Natural killer cell treated with Interleukin-12 subunit alpha and Interleukin-12 subunit beta and Interleukin-15 and Interleukin-18, amount 100 ng/mL, for 72 hours (primary cell): Measurements from ENCODE around the gene B4GAT1. TPM values are rescaled to one million over a fixed set of nuclear protein-coding genes. Genes with fewer than 3 reads are reported as not detected.
A peak's percentile ranks its signal among the peaks of the same experiment; 100 is the strongest.

ENCODE experiments used
- ATAC-seq, 2 donors: fragments of 150-1000 bp; cut with Tn5 transposase in 1 of 2; sonication (Bioruptor Pico), chemical (Tn5 transposase) in 1 of 2; 2 replicates each; pipeline ENCODE4 v1.10.0; 2021
- DNase-seq: peaks from one replicate; pipeline ENCODE4 v3.0.0; 2022; ENCODE audit warnings: low spot score
- H3K27ac Mint-ChIP-seq, 2 donors: 1 replicate in 1 of 2; 2 replicates in 1 of 2; pipeline ENCODE4 v1.8.0; 2022; ENCODE audit warnings: mixed read lengths in 2 of 2, mild to moderate bottlenecking in 1 of 2, moderate library complexity in 1 of 2
- H3K27me3 Mint-ChIP-seq, 2 donors: 1 replicate in 1 of 2; 2 replicates in 1 of 2; pipeline ENCODE4 v1.8.0; 2022; ENCODE audit warnings: mixed read lengths in 2 of 2
- H3K36me3 Mint-ChIP-seq: one replicate; pipeline ENCODE4 v1.8.0; 2022; ENCODE audit warnings: mixed read lengths
- H3K4me1 Mint-ChIP-seq, 2 donors: 1 replicate in 1 of 2; 2 replicates in 1 of 2; pipeline ENCODE4 v1.8.0; 2022; ENCODE audit warnings: low read depth in 2 of 2, mixed read lengths in 2 of 2, mild to moderate bottlenecking in 1 of 2
- H3K4me3 Mint-ChIP-seq: one replicate; pipeline ENCODE4 v1.8.0; 2022; ENCODE audit warnings: mixed read lengths
- H3K9me3 Mint-ChIP-seq: 2 replicates; pipeline ENCODE4 v1.8.0; 2022; ENCODE audit warnings: mixed read lengths
- total RNA-seq, 2 donors: library from RNA; stranded (reverse); gene quantifications; one replicate each; pipeline ENCODE4 v1.2.3, GENCODE V29; 2022

B4GAT1 gene
- total RNA-seq, 2 donors from 2014 or later = 3.5 to 5.4 TPM

DNA sequence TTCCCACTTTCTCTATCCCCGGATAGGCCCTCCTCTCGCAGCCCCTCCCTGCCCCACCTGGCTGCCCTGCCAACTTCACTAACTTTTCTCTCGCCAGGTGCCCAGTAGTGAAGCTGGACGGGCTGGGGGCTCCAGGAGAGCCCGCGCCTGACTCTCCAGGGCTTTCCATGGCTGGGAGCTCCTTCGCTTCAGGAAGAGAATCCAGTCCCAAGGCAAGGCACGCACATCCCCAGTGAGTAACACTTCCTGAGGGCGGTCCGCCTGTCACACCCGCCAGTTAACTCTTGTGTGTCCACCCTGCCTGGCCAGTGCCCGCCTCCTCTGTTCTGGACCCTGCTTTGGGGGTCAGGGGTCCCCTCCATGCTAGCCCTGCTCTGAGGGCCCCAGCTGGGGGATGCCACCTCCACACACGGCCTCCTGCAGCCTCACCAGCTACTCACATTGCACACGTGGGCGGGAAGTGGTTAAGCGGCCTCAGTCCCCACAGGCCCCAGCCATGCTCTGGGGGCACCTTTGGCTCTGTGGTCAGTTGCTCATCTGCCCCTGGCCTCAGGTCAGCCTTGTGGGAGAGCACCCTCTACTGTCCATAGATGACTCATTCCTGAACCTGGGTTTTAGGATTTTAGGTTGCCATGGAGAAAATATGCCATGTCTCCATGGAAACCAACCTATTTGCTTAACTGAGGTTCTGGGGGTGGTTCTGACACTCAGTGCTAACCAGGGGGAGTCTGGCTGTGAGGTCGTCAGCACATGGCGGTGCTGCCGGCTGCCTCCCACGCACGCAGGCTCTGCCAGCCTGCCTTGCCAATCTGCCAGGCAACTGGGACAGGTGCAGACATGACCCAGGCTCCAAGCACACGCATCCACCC lies 11.0 kb downstream of the B4GAT1 start, which contains the start of gene RIN1:
RIN1 (minus strand) TSS at position 201 of the 869 bp plus-strand sequence; CDS start at position 169, 32 bp downstream.
- Mint-ChIP-seq H3K27me3 (peaks cover 0 to 9% of the 10 kb centered on the region in 2 donors), H3K27ac (peak within 1 kb of the TSS; percentile 60 to 65), H3K4me3 (peak within 1 kb of the TSS; percentile 66), H3K4me1 (peaks cover 18 to 20% of the 10 kb centered on the region in 2 donors), H3K9me3 (no peaks in the 10 kb centered on the region), H3K36me3 (peaks cover 8% of the 10 kb centered on the region)
- ATAC-seq (peak; percentile 91 to 92), DNase-seq (peak; percentile 87)

DNA sequence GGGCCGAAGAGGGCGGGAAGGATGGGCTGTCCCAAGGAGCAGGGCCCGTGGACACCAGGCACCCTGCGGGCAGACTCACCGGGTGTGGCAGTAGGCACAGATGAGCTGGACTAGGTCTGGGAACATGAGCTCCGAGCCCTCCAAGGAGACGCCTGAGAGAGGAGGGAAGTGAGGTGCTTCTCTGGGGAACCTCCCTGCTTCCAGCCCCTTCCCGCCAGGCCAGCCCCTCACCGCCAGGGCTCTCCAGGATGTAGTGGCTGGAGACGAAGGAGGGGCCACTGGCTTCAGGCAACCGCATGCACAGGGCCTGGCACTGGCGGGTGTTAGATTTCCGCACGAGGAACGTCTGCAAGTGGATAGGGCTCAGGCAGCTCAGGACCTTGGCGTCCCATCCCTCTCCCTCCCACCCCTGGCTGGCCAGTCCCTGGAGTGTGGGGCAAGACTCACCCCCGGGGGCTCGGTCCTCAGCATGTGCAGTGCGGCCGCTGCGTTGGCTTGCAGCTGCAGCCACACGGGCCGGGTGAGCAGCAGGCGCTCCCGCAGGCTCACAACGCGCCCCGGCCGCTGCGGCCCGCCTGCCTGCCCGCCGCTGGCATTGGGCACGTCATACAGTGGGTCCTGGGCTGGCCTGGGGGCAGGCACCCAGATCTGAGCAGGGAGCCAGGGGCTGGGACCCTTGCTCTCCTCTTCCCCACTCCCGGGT lies 11.7 kb downstream of the B4GAT1 start:
- Mint-ChIP-seq H3K9me3 (no peaks in the 10 kb centered on the region), H3K4me1 (peaks cover 17 to 20% of the 10 kb centered on the region in 2 donors), H3K27me3 (peaks cover 0 to 9% of the 10 kb centered on the region in 2 donors), H3K36me3 (peaks cover 4% of the 10 kb centered on the region), H3K4me3 (peak overlapping the region; percentile 66), H3K27ac (no peak overlapping the region)
- ATAC-seq (no peak), DNase-seq (no peak)

DNA sequence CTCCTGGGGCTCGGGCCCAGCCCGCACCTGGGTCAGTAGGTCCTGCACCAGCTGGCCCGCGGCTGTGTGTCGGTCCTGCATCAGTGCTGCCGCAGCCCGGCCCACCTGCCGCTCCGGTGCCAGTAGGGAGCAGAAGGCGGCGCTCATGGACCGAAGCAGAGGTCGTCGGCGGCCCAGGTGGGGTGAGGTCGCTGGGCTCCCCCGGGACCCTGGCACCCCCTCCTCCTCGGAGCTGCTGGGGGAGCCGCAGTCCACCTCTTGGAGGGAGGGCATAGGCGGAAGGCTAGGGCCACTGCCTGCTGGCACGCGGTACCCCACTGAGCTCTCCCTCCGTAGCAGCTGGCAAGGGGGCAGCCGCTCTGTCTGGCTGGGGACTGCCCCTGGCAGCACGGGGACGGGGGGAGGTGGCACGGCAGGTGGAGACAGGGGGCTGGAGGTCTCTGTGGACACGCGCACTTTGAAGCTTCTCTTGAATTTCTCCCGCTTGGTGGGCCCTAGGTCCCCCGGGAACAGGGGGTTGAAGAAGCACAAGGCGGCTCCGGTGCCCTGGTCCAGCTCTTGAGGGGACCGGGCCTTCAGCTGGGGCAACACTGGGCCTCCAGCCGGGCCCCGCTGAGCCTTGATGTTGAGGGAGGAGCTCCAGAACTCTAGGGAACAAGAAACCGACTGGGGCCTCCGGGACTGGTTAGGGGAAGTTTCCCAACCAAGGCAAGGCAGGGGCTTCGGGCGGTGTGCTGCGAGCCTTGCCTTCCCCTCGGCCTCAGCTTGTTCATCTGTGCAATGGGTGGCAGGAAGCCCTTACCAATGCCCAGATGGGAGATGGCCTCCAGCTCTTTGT lies 12.6 kb downstream of the B4GAT1 start:
- no peak for ATAC-seq
- no peak overlapping the region for H3K27ac Mint-ChIP-seq
- H3K27me3 Mint-ChIP-seq = peaks cover 0 to 9% of the 10 kb centered on the region in 2 donors
- no peaks in the 10 kb centered on the region for H3K9me3 Mint-ChIP-seq
- DNase-seq = no peak
- H3K4me1 Mint-ChIP-seq = peaks cover 17 to 22% of the 10 kb centered on the region in 2 donors
- H3K36me3 Mint-ChIP-seq = peaks cover 4% of the 10 kb centered on the region
- no peak overlapping the region for H3K4me3 Mint-ChIP-seq

DNA sequence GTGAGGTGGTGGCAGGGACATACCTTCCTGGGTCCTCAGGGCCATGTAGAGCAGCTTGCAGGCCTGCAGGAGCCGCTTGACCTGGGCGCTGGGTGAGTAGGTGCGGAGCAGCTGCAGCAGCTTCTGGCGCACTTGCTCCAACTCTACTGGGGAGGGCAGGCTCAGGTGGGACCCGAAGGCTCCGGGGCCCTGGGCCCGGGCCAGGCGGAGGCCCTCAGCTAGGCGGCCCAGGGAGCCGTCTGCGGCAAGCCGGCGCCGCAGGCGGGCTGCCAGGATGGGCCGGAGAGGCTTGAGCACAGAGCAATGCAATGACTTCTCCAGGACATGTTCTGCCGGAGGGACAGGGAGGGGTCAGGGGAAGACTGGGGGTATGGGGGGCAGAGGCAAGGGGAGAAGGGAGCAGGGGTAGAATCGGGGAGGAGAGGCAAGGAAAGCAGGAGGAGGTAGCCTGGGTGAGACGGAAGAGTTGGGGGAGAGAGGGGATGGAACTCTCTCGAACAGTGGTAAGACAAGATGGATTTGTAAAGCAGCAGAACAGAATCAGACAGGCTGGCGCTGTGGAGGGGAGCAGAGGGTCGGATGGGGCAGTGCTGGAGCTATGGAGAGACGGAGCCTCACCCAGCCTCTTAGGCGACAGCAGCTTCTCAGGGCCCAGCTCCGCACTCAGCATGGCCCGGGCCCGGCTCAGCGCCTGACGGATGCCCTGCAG lies 13.4 kb downstream of the B4GAT1 start:
- Mint-ChIP-seq H3K4me1 (peaks cover 17 to 22% of the 10 kb centered on the region in 2 donors), H3K4me3 (no peak overlapping the region), H3K27ac (no peak overlapping the region), H3K9me3 (no peaks in the 10 kb centered on the region), H3K36me3 (peaks cover 4% of the 10 kb centered on the region), H3K27me3 (peaks cover 0 to 9% of the 10 kb centered on the region in 2 donors)
- no peak for DNase-seq
- ATAC-seq = no peak

- Mint-ChIP-seq H3K4me1 (peaks cover 22 to 29% of the 10 kb centered on the region in 2 donors), H3K27ac (no peak overlapping the region), H3K27me3 (peaks cover 0 to 9% of the 10 kb centered on the region in 2 donors), H3K9me3 (no peaks in the 10 kb centered on the region), H3K4me3 (no peak overlapping the region), H3K36me3 (no peaks in the 10 kb centered on the region)
- DNase-seq (no peak), ATAC-seq (no peak)
Measured at GRCh38 chr11:66333220-66333877, 14.1 kb downstream of the B4GAT1 start.

DNA sequence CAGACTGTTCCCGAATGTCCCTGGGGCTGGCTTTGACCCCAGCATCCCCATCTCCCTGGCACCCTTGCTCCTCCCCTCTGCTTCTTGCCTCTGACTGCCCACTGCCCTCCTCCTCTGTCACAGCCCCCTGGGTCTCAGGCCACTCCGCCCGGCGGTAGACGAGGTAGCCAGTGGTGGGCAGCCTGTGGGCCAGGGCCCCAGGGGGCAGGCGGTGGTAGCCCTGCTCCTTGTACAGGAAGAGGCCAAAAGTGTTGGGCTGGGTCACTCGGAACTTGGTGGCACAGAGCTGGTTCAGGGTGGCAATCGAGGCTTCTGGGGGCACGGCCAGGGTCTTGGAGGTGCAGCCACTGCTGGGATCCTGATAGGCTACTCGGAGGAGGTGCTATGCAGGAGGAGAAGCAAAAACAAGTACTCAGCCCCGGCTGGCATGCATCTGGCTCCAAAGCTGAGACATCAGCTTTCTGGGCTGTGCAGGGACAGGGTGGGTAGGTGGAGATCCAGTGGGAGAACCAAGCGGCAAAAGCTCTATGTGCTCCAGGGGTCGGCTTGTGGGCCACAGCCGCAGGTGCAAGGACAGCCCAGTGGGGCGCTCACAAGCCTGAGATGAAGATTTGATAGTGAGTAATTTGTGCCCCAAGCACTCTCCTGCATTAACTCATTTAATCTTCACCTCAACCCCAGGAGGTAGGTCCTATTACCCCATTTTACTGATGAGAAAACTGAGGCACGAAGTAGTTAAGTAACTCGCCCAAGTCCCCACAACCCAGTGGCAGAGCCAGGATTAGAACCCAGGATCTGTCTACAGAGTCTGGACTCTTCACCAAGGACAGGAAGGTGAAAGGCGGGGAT lies 14.8 kb downstream of the B4GAT1 start:
- no peak overlapping the region for H3K27ac Mint-ChIP-seq
- H3K4me3 Mint-ChIP-seq = no peak overlapping the region
- peaks cover 0 to 9% of the 10 kb centered on the region in 2 donors for H3K27me3 Mint-ChIP-seq
- no peaks in the 10 kb centered on the region for H3K9me3 Mint-ChIP-seq
- H3K36me3 Mint-ChIP-seq = no peaks in the 10 kb centered on the region
- no peak for ATAC-seq
- H3K4me1 Mint-ChIP-seq = peaks cover 28 to 36% of the 10 kb centered on the region in 2 donors
- DNase-seq = no peak

- Mint-ChIP-seq H3K27me3 (peaks cover 0 to 11% of the 10 kb centered on the region in 2 donors), H3K9me3 (no peaks in the 10 kb centered on the region), H3K27ac (no peak overlapping the region), H3K36me3 (no peaks in the 10 kb centered on the region), H3K4me3 (no peak overlapping the region), H3K4me1 (peaks cover 25 to 32% of the 10 kb centered on the region in 2 donors)
- no peak for ATAC-seq
- DNase-seq = no peak
Measured at GRCh38 chr11:66331542-66332370, 15.7 kb downstream of the B4GAT1 start.

GRCh38 chr11:66330931-66331330 lies 16.5 kb downstream of the B4GAT1 start:
- Mint-ChIP-seq H3K27me3 (peaks cover 0 to 7% of the 10 kb centered on the region in 2 donors), H3K27ac (no peak overlapping the region), H3K36me3 (no peaks in the 10 kb centered on the region), H3K4me1 (peaks cover 21 to 28% of the 10 kb centered on the region in 2 donors), H3K9me3 (no peaks in the 10 kb centered on the region), H3K4me3 (no peak overlapping the region)
- ATAC-seq (no peak), DNase-seq (no peak)

DNA sequence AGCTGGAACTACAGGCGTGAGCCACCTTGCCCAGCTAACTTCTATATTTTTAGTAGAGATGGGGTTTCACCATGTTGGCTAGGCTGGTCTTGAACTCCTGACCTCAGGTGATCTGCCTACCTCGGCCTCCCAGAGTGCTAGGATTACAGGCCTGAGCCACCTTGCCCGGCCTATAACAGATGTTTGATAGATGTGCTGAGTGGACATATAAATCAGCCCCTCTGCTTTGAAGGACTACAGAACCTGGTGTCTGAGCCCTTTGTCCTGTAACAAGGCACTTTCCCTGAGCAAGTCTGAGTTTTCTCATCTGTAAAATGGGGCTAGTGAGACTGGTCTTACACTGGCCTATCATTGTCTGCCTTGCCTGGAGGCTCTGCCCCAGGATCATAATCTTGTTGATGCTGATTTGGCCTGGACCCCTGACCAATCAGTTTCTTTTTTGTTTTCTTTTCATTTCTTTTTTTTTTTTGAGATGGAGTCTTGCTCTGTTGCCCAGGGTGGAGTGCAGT lies 18.2 kb downstream of the B4GAT1 start:
- no peak for DNase-seq
- Mint-ChIP-seq H3K36me3 (no peaks in the 10 kb centered on the region), H3K27ac (no peak overlapping the region), H3K4me3 (peak overlapping the region; percentile 18), H3K4me1 (peaks cover 24 to 25% of the 10 kb centered on the region in 2 donors), H3K27me3 (peaks cover 0 to 4% of the 10 kb centered on the region in 2 donors), H3K9me3 (no peaks in the 10 kb centered on the region)
- ATAC-seq = no peak

DNA sequence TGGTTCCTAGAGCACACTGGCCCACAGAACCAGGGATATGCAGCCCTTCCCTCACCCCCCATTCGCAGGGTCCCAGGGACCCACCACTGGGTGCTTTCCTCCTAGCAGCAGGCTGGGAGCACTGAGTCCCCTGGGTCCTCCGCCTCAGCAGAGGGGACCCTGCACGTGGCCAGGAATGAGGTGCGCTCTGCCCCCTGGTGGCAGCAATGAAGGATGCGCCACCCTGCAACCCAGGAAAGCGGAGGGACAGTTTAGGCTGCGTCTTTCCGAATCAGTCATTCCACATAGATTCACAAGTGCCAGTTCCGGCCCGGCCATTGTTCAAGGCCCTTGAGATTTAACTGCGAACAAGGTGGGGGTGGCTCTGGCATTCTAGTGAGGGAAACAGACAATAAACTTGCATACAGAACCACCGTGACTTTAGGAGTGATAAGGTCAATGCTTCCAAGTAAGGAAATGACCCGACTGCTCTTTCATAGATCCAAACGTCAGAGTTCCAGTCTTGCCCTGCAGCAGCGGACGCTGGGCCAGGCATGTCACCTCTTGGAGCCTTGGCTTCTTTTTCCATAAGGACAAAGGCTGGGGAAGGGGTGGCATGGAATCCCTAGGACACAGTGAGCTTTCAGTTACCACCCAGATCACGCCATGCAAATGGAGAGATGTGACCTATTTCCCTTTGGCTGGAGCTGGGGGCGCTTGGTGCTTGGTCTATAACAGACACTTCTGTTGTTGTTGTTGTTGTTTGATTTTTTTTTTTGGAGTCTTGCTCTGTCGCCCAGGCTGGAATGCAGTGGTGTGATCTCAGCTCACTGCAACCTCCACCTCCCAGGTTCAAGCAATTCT lies 18.9 kb downstream of the B4GAT1 start:
- DNase-seq = peak; percentile 85
- H3K27ac Mint-ChIP-seq = peak overlapping the region in 1 of 2 donors; percentile 42

More for the DNA sequence above, 18.9 kb downstream of the B4GAT1 start:
- peak overlapping the region; percentile 18 for H3K4me3 Mint-ChIP-seq
- no peaks in the 10 kb centered on the region for H3K36me3 Mint-ChIP-seq
- peak; percentile 83 for ATAC-seq
- H3K4me1 Mint-ChIP-seq = peaks cover 24 to 25% of the 10 kb centered on the region in 2 donors
- no peaks in the 10 kb centered on the region for H3K9me3 Mint-ChIP-seq
- peaks cover 3% of the 10 kb centered on the region in 2 donors for H3K27me3 Mint-ChIP-seq
